NAMALWA (cell line): ENCODE measurements around the gene CCNG1.
"Not testable (repeated sequence)": the region's sequence is repeated elsewhere in the genome, so short reads cannot be mapped to it uniquely, and the experiment has no call there.

ENCODE experiments used
- DNase-seq: peaks from one replicate; pipeline ENCODE4 v3.0.0-alpha.2; 2015; ENCODE audit warnings: low spot score

The CCNG1 gene

DNA sequence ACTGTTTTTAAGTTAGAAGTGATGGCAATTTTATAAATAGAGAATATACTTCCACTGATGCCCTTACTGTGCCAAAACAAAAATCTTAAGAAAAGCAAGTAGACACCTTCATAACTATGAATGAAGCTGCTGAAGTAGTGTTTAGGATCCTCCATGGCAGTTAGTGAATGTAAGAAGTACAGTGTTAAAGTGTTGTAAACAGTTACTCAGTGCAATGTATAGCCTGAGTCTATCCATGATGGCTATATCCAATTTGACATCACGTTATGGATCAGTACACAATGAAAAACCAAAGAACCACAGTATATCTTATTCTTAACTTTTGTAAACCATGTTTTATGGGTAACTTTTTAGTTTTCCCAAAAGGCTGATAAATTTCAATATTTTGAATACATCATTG lies 7.1 kb downstream of the CCNG1 start:
- DNase-seq: no peak

GRCh38 chr5:163445345-163445744 lies 8.0 kb downstream of the CCNG1 start:
- no peak for DNase-seq

- DNase-seq: no peak
Observed at GRCh38 chr5:163447191-163447590, 9.8 kb downstream of the CCNG1 start.

GRCh38 chr5:163447875-163448274 lies 10.5 kb downstream of the CCNG1 start:
- DNase-seq: no peak

- DNase-seq: no peak
Observed at GRCh38 chr5:163448491-163448890, 11.1 kb downstream of the CCNG1 start.

DNA sequence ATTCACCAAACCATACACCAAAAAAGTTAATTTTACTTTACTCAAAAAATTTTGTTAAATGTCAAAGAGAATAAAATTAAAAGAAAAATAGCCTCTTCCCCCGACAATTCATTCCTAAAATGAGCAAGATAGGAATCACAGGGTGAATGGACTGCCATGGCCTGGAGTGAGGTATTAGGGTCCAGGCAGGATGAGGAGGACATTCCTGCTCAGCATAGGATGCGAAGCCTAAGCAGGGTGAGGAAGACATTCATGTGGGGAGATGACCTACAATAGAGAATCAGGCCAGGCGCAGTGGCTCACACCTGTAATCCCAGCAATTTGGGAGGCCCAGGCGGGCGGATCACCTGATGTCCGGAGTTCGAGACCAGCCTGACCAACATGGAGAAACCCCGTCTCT lies 14.1 kb downstream of the CCNG1 start:
- no peak for DNase-seq

GRCh38 chr5:163453705-163454104 lies 16.3 kb downstream of the CCNG1 start:
- DNase-seq: no peak

DNA sequence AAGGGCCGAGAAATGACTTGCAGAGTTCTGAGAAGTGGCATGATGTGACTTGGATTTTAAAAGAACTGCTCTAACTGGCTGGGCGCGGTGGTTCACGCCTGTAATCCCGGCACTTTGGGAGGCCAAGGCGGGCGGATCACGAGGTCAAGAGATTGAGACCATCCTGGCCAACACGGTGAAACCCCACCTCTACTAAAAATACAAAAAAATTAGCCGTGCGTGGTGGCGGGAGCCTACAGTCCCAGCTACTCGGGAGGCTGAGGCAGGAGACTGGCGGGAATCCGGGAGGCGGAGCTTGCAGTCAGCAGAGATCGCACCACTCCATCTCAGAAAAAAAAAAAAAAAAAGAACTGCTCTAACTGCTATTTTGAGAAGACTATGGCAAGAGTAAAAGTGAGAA lies 18.0 kb downstream of the CCNG1 start:
- DNase-seq: not testable (repeated sequence)

DNA sequence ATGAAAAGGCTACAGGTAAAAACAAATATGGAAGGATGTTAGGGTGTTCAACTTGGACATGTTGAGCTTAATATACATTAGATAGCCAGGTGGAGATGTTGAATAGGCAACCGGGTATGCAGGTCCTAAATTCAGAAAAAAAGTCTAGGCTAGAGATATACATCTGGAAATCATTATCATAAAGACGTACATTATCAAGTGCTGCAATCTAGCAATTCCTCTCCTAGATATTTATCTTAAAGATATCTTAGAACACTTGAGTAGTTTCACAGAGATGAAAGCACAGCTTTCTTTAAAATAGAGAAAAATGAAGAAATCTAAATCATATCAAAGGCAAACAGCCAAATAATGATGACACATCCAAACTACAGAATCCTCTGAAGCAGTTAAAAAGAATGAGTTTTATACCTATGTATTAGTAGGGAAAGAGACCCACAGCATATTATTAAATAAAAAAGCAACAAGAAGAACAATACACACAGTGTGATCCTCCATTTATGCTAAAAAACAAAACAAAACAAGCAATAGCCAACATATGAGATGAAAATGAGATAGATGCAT lies 18.7 kb downstream of the CCNG1 start:
- no peak for DNase-seq

DNA sequence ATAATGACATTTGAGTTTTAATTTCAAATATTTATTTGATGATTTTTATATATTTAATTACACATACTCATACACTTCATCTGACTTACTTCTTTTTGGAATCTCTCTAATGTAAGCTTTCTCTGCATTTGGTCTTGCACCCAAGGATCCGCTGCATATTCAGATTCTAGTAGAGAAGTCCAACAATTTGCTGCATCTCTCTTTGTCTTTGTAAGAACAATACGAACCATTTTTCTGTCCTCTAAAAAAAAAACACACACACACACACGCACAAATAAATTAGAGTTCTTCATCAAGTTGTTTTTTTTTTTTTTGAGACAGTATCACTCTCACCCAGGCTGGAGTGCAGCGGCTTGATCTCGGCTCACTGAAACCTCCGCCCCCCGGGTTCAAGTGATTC lies 19.4 kb downstream of the CCNG1 start:
- no peak for DNase-seq

GRCh38 chr5:163458778-163459385 lies 21.5 kb downstream of the CCNG1 start:
- DNase-seq: peak; percentile 48

GRCh38 chr5:163459462-163459818 lies 22.0 kb downstream of the CCNG1 start:
- no peak for DNase-seq

DNA sequence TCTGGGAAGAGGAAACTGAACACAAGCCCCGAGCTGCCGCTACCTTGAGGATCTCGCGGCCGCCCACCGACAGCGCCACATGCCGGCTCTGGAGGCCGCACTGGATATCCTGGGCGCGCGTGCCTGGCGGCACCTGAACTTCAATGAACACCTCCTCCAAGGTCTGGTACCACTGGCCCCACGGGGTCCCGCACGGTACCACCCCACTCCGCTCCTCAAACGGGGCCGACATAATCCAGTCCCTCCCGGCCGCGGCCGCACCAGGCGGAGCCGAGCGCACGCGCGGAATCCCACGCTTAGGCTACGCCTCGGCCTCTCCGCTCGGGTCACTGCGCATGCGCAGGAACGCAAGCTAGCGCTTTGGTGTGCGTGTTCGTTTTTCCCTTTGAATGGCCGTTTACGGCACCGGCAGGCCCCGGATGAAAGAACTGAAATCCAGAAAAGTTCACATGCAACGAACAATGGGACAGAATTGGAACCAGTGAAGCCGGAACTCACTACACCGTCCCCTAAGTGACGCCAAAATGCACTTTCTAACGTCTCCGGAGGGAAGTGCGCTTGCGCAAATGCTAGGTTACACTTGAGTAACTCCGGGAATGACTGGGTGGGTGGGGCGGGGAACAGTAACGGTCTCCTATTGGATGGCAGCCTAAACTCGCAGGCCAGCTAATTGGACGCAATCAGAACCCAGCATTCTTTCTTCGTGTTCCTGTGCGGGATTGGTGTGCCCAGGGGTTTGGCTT lies 22.6 kb downstream of the CCNG1 start, which contains the start of gene NUDCD2:
Gene NUDCD2 (minus strand): TSS at position 284 of the 743 bp plus-strand sequence. CDS start 52 bp downstream, at position 232.
- DNase-seq: peak; percentile 99

- DNase-seq: peak; percentile 71
Observed at GRCh38 chr5:163460562-163461171, 23.3 kb downstream of the CCNG1 start, which contains the start of gene HMMR. Gene HMMR (plus strand): TSS chr5:163460632. CDS start chr5:163460693, 61 bp downstream.

- no peak for DNase-seq
Observed at GRCh38 chr5:163463063-163463435, 25.7 kb downstream of the CCNG1 start.

DNA sequence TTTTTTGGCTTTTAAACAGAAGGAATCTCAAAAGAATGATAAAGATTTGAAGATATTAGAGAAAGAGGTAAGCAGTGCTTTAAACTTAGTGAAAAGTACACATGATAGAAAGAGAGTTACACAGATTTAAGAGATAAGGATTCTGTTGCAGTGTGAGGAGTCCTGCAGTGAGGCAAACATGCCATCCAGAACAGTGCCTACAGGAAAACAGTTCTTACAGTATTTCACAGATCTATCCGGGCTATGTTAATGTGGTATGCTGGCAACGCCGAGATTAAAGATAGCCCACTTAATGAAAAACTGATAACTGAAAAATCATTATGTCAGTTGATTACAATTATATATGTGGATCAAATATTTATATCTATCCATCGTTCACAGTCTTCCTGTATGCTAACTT lies 30.3 kb downstream of the CCNG1 start:
- no peak for DNase-seq

GRCh38 chr5:163473635-163474243 lies 36.3 kb downstream of the CCNG1 start:
- DNase-seq: no peak

- no peak for DNase-seq
Observed at GRCh38 chr5:163475411-163475810, 38.0 kb downstream of the CCNG1 start.

DNA sequence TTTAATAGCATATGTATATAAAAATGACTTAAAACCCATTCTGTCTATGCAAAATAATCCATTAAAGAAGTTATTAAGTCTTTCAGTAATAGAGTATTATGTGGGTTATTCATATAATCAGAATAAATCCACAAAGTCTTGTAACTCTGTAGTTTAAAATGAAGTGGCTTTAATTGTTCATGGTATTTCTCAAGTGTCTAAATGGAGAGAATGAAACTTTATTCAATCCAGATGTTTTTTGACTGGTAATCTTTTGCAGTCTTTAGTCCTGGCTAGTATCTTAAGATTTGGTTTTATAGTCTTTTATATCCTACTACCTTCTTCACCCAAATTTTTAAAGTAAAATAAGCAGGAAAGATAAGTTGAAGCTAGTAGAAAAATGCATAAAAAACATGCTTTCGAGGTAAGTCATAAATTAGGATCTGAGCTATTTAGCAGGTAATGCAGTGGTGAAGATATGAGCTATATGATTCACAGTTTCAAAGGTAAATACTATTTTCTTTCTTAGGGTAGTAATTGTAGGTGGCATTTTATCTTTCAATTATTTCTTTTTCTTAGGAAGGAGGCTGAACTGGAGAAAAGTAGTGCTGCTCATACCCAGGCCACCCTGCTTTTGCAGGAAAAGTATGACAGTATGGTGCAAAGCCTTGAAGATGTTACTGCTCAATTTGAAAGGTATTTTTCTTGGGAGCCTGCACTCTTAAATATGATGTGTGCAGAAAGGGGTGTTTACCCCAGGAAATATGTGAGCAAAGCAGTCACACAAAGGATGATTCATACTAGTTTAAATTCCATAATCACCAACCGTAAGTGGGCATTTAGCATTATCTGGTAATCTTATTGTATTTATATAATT lies 41.0 kb downstream of the CCNG1 start:
- DNase-seq: no peak

GRCh38 chr5:163478982-163479271 lies 41.5 kb downstream of the CCNG1 start:
- no peak for DNase-seq

DNA sequence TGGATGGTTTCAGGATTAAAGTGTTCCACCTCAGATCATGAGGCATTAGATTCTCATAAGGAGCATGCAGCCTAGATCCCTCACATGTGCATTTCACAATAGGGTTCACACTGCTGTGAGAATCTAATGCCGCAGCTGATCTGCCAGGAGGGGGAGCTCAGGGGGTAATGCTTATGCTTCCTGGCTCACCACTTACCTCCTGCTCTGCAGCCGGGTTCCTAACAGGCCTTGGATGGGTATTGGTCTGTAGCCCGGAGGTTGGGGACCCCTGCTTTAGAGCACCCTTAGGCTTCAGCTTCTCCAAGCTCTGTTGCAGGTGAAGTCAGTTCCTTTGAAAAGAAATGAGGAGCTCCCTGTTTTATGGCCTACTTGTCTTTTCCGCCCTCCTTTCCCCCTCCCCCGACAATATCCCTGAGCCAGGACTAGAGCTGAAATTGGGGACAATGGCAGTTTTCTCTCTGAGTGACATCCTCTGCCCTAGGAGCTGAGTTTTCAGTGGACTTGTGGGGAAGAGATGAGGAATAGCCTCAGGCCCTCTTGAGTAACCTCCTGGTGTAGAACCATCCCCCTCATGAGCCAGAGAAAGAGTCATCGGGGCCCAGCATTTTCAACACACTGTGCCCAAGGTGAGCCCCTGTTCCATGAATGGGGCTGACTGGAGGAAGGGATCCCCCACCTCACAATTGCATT lies 51.8 kb downstream of the CCNG1 start:
- no peak for DNase-seq
